ENCODE results near the gene ZBTB14. TPM values are rescaled to one million over a fixed set of nuclear protein-coding genes. Genes with fewer than 3 reads are reported as not detected.
A peak's percentile ranks its signal among the peaks of the same experiment; 100 is the strongest.

The ZBTB14 gene
- 15.6 and 17.2 TPM in 2 replicates for polyA plus RNA-seq (2014; cell fraction: cytosol; rRNA removed)
- 23.4 and 28.2 TPM in 2 replicates for polyA plus RNA-seq (2014; cell fraction: nucleus; rRNA removed)

DNA sequence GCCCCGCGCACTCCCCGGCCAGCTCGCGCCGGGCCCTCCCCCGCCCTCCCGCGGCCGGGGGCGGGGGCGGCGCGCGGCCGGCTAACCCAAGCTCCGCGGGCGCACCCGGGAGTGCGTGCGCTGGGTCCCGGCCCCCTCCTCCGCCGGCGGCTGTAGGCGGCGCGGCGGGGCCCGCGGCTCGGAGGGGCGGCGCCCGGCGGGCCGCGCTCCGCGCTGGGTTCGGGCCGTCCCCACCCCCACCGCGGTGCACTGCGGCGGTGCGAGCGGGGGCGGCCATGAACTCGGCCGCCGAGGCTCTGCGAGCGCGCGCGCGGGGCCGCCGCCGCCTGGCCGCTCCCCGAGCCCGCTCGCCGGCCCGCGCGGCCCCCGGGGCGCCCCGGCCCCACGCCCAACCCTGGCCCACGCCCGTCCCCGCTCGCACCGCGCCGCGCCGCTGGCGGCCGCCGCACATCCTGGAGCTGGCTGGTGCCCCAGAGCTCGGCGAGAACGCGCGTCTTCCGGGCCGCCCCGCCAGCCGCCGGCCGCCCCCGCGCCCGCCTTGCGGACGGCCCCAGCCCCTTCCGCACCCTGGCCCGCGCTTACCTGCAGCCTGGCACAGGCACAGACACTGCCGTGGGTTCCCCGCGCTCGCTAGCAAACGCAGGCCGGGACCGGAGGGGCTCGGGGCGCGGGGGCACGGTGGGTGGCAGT lies at the start of gene ZBTB14:
Gene ZBTB14 (minus strand): TSS at position 496 of the 690 bp plus-strand sequence. CDS start 2,480 bp downstream, outside the sequence.
- DNase-seq (ENCODE audit: low spot score): peak; percentile 43

DNA sequence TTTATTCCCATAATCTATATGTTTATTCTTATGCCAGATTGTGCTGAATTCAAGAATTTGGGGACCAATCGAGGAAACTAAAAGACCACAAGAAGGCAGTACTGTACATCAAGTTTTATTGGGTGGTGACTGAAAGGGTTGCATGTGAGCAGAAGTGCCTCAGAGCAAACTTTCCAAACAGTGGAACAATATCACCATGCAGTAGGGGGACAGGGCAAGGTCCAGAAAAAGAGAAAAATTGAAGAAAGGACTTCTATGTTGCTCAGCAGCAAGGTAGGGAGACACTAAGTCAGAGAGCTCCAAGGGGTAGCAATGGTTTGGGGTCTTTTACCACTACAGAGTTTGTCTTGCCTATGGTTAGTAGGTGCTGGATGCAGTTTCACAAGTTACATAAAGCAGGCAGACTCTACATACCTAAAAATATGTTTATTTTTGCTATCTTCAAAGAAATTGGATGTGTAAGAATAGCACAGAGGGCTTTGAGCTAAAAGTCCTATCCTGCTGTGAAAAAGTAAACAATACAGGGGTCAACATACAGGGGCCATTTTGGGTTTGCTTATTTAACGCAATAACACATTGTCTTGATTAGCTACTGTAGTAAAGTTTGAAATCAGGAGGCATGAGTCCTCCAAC lies 43.8 kb upstream of the ZBTB14 start:
- DNase-seq (ENCODE audit: low spot score): no peak

DNA sequence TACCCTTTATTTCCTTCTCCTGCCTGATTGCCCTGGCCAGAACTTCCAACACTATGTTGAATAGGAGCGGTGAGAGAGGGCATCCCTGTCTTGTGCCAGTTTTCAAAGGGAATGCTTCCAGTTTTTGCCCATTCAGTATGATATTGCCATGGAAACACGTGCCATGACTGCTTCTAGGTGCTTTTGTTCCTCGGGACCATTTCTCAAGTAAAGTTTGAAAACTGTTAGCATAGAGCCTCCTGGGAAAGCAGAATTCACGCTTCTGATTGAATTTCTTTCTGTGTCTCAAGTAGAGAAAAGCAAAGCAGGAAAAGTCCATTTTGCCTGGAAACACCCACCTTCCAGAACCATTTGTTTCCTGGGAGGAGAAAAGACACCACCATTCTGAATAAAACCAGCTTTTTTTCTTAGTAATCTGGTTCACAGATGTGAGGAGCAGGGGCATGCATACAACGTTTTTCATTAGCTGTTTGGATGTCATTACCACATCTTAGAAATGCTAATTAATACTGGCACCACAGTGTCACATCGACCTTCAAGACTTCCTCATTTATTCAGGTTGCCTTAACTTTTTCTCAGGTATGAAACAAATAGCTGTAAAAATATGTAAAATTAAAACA lies 39.0 kb upstream of the ZBTB14 start:
- DNase-seq (ENCODE audit: low spot score): no peak

GRCh38 chr18:5318061-5318700 lies 22.7 kb upstream of the ZBTB14 start:
- no peak for DNase-seq (ENCODE audit: low spot score)

DNA sequence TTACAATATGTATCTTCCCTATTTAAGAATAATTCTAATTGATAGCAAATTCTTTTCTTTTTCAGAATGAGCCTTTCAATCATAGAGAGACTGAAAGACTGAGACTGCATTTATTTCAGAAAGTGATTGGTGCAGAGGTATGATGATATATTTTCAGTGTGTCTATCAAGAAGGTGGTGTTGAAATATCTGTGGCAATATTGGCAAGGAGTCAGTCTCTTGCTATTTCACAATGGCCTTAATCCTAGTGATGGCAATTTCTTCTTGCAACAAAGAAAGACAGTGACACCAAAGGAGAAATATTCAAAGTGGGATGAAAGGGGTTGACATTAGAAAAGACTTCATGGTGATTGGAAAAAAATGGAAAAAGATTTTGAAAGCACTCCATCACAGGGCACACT lies 21.7 kb upstream of the ZBTB14 start:
- DNase-seq (ENCODE audit: low spot score): no peak

- no peak for DNase-seq (ENCODE audit: low spot score)
These were observed 20.3 kb upstream of the ZBTB14 start for GRCh38 chr18:5315838-5316237.

DNA sequence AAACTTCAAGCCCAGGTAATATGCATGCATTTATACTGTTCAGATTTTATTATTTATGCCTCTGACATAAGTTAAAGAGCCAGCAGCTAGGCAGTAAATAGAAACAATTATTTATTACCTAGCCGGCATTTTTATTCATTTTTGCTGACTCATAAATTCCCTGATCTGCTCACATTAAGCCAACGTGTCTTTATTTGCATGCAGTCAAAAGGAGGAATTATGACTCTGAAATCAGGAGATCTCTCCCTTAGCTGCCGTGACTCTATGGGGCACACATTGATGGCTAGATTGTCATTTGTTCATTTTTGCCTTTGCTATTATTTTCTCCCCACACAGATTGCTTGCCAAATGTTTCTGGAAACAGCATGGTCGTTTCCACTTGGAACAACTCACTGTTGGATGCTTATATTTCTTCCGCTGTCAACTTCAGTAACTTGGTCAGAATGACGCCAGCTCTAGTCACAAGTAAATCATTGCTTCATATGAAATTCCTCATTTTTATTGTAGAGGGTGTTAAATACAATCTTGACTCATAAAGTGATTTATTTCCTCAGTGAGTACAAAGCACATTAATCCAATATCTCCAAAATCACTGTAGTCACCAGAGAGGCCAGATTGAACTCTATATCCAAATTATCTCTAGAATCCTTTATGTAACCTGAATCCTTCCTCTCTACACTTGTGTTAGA lies 15.9 kb upstream of the ZBTB14 start:
- DNase-seq (ENCODE audit: low spot score): no peak

DNA sequence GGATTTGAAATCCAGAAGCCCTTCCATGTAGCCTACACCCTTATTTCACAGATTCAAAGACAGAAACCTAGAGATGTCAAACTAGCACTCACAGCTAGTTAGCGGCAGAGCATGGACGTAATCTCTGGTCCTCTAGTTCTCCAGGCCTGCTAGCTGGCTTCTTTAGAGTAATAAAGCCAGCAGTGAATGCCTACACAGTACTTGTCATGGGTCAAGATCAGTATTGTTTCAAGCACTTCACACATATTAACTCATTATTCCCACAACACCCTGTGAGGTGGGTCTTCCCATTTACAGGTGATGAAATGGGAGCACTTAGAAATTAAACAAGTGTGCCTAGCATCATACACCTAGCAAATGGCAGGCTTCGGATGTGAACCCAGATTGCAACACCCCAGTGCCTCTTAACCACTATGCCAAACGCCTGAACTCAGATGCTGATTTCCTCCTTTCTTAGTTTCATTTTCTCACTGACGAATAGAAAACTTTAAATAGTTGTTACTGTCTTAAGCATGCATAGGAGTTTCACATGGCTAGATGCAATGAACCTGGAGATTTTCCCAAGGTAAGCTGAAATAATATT lies 14.5 kb upstream of the ZBTB14 start:
- no peak for DNase-seq (ENCODE audit: low spot score)

- no peak for DNase-seq (ENCODE audit: low spot score)
These were observed 10.3 kb upstream of the ZBTB14 start for GRCh38 chr18:5305835-5306234.

GRCh38 chr18:5304232-5304631 lies 8.7 kb upstream of the ZBTB14 start:
- no peak for DNase-seq (ENCODE audit: low spot score)

DNA sequence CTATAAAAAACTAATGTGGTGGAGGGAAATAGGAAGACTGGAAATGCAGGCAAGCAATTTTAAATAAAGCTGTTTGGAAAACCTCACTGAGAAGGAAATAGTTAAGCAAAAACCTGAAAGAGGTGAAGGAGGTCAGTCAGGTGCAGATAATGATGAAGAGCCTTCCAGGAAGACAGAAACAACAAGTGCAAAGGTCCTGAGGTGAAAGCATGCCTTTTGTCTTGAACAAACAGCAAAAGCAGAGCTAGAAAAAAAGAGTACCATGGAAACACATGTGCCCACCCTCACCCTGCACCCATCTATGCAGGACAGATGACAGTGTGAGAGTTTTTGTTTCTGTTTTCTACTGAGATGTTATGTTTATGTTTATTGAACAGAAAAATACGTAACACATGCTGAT lies 8.1 kb upstream of the ZBTB14 start:
- DNase-seq (ENCODE audit: low spot score): no peak

GRCh38 chr18:5302606-5303005 lies 7.1 kb upstream of the ZBTB14 start:
- DNase-seq (ENCODE audit: low spot score): no peak

GRCh38 chr18:5300476-5301010 lies 5.0 kb upstream of the ZBTB14 start:
- no peak for DNase-seq (ENCODE audit: low spot score)

GRCh38 chr18:5298156-5298852 lies 2.8 kb upstream of the ZBTB14 start:
- no peak for DNase-seq (ENCODE audit: low spot score)

- DNase-seq (ENCODE audit: low spot score): no peak
These were observed 2.1 kb upstream of the ZBTB14 start for GRCh38 chr18:5297597-5297996.

DNA sequence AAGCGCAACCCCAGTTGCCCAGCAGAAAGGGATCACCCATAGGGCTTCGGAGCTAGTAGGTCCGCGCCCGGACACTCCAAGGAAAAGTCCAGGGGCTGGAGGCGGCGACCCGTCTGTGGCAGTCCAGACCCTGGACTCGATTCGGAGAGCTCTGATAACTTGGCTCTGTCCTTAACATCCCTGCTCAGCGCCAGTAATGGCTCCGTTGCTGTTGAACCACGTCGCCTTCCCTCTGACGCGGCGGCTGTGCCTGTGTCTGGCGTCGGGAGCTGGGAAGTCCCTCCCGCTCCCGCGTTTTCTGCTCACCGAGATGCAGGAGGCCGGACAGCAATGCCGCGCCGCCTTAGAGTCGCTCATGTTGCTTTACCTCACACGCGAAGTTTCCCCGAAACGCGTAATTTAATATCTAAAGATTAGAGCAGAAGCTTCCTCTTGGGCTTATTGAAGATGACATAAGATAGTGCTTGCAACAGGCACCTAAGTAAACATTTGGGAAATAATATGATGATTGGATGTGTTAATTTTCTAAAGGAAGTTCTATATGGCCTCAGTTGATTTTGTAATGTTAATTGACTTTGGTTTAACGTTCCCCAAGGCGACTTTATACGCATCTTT lies 1.3 kb upstream of the ZBTB14 start:
- peak; percentile 89 for DNase-seq (ENCODE audit: low spot score)

GRCh38 chr18:5295981-5296705 lies 617 bp upstream of the ZBTB14 start:
- peak; percentile 94 for DNase-seq (ENCODE audit: low spot score)

- peak; percentile 47 for DNase-seq (ENCODE audit: low spot score)
These were observed 882 bp downstream of the ZBTB14 start for GRCh38 chr18:5294457-5295230.

DNA sequence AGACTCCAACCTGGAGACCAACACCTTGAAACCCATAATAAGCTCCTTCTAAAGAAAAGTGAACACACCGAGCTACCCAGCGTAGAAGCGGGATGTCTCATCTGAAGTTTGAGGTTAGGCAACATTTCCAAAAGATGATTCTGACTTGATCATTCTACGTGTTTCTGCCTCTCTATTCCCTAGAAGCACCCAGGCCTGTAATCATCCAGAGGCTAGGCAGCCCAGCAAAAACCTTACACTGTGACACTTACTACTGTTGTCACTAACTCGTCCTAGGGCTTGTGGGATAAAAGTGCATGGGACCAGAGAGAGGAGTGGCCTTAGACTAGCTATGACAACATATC lies 1.4 kb downstream of the ZBTB14 start:
- DNase-seq (ENCODE audit: low spot score): no peak

Data from SK-N-DZ (cell line).